ENCODE results near the gene PLG.
"Not testable (repeated sequence)": the region's sequence is repeated elsewhere in the genome, so short reads cannot be mapped to it uniquely, and the experiment has no call there.

PLG gene

DNA sequence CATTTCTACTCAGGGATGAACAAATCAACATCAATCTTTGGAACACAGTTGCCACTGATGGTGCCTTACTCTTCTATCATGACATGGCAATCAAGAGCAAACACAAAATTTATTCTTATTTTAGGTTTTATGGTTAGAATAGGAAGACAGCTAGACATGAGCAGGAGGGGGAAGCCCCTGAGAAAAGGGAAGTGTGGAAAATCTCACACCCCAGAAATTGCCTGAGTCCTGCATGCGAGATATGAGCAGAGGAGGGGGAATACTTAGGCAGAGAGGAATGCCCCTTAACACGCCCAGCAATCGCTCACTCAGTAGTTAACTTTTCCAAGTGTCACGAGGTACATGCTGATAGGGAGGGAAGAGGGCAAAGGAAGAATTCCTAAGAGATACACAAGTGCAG lies 79.3 kb downstream of the PLG start:
- H3K36me3 ChIP-seq (ENCODE audit: control insufficient read depth, insufficient read depth, low read length): no peaks in the 10 kb centered on the region
- H3K4me3 ChIP-seq (replicated peaks; ENCODE audit: low read depth, low read length): no peak overlapping the region
- DNase-seq (ENCODE audit: extremely low read depth, insufficient read length): no peak
- TF ChIP-seq, protein P1, sequence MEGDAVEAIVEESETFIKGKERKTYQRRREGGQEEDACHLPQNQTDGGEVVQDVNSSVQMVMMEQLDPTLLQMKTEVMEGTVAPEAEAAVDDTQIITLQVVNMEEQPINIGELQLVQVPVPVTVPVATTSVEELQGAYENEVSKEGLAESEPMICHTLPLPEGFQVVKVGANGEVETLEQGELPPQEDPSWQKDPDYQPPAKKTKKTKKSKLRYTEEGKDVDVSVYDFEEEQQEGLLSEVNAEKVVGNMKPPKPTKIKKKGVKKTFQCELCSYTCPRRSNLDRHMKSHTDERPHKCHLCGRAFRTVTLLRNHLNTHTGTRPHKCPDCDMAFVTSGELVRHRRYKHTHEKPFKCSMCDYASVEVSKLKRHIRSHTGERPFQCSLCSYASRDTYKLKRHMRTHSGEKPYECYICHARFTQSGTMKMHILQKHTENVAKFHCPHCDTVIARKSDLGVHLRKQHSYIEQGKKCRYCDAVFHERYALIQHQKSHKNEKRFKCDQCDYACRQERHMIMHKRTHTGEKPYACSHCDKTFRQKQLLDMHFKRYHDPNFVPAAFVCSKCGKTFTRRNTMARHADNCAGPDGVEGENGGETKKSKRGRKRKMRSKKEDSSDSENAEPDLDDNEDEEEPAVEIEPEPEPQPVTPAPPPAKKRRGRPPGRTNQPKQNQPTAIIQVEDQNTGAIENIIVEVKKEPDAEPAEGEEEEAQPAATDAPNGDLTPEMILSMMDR (IDR thresholded peaks at IDR 0.05; ENCODE audit: insufficient read depth, low read length, poor library complexity, severe bottlenecking): no peak
- no peaks in the 10 kb centered on the region for H3K27me3 ChIP-seq (replicated peaks; ENCODE audit: control insufficient read depth, insufficient read depth, low read length)

DNA sequence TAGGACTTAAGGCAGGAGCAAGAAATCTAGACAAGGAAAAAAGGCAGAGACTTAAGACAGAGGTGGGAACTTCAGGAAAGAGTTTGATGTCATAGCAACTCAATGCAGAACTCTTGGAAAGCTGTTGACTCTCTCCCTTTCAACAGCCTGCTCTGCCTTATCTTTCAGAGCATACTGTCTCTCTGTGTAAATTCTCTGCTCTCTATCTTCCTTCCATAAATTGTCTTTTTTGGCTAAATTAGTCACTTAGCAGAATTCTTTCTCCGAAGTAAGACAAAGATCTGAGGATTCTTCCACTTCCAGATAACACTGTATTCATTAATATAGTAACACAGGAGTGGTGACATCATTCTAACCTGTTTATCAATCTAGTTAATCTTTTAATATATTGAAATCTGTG lies 80.2 kb downstream of the PLG start:
- Histone ChIP-seq H3K4me3 (replicated peaks; ENCODE audit: low read depth, low read length) (no peak overlapping the region), H3K36me3 (ENCODE audit: control insufficient read depth, insufficient read depth, low read length) (no peaks in the 10 kb centered on the region), H3K27me3 (replicated peaks; ENCODE audit: control insufficient read depth, insufficient read depth, low read length) (no peaks in the 10 kb centered on the region)
- TF ChIP-seq, protein P1 (IDR thresholded peaks at IDR 0.05; ENCODE audit: insufficient read depth, low read length, poor library complexity, severe bottlenecking): no peak
- no peak for DNase-seq (ENCODE audit: extremely low read depth, insufficient read length)

DNA sequence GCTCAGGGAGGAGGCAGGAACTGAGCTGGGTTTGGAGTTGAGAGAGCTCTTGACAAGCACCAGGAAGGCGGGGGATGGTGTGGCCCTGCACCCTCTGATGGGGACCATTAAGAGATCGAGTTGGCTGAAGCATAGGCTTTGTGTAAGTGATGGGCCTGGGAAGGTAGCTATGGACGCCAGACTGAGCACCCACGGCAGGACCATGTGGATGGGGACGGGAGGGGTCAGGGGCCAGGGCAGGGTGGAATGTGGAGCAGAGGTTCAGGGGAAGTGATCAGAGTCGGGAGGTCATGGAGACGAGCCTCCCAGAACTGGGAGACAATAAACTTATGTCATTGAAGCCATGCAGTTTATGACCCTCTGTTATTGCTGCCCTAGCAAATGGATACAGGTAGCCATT lies 81.7 kb downstream of the PLG start:
- H3K36me3 ChIP-seq (ENCODE audit: control insufficient read depth, insufficient read depth, low read length): no peaks in the 10 kb centered on the region
- DNase-seq (ENCODE audit: extremely low read depth, insufficient read length): no peak
- H3K4me3 ChIP-seq (replicated peaks; ENCODE audit: low read depth, low read length): no peak overlapping the region
- TF ChIP-seq, protein P1 (IDR thresholded peaks at IDR 0.05; ENCODE audit: insufficient read depth, low read length, poor library complexity, severe bottlenecking): no peak
- H3K27me3 ChIP-seq (replicated peaks; ENCODE audit: control insufficient read depth, insufficient read depth, low read length): no peaks in the 10 kb centered on the region

DNA sequence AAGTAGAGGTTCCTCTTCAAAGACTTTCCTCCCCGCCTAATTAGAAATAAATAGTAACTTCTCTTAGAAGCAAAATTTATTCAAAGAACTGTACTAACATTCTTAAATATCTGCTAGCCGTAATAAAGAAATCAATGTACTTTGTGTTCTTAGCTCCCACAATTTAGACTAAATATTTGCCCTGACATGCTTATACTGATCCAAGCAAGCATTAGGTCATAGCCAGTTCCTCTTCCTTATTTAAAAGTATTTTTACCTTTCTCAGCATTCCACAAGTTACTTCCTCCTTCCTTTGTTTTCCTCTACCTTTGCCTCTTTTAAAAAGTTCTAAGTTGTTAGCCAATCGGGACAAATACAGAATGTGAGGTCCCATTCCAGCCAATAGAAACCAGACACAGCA lies 86.1 kb downstream of the PLG start:
- not testable (repeated sequence) for H3K4me3 ChIP-seq (replicated peaks; ENCODE audit: low read depth, low read length); H3K36me3 ChIP-seq (ENCODE audit: control insufficient read depth, insufficient read depth, low read length); H3K27me3 ChIP-seq (replicated peaks; ENCODE audit: control insufficient read depth, insufficient read depth, low read length); DNase-seq (ENCODE audit: extremely low read depth, insufficient read length)

DNA sequence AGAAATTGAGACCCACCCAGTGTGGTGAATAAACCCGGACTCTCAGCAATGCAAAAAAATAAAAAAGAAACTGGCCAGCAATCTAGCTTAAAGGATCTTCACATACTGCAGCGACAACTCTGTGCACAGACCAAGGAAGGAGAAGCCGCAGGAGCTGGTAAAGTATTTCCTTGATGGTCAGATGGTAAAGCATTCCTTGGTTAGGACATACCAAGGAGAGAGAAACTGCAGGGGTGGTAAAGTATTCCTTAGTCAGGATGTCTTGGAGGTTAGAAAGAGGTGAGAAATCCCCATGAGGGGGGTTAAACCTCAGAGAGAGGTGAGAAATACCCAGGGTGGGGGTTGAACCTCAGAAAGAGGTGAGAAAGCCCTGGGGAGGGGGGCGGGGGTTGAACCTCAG lies 86.8 kb downstream of the PLG start:
- H3K27me3 ChIP-seq (replicated peaks; ENCODE audit: control insufficient read depth, insufficient read depth, low read length): no peaks in the 10 kb centered on the region
- DNase-seq (ENCODE audit: extremely low read depth, insufficient read length): no peak
- TF ChIP-seq, protein P1 (IDR thresholded peaks at IDR 0.05; ENCODE audit: insufficient read depth, low read length, poor library complexity, severe bottlenecking): no peak
- H3K36me3 ChIP-seq (ENCODE audit: control insufficient read depth, insufficient read depth, low read length): no peaks in the 10 kb centered on the region
- no peak overlapping the region for H3K4me3 ChIP-seq (replicated peaks; ENCODE audit: low read depth, low read length)

DNA sequence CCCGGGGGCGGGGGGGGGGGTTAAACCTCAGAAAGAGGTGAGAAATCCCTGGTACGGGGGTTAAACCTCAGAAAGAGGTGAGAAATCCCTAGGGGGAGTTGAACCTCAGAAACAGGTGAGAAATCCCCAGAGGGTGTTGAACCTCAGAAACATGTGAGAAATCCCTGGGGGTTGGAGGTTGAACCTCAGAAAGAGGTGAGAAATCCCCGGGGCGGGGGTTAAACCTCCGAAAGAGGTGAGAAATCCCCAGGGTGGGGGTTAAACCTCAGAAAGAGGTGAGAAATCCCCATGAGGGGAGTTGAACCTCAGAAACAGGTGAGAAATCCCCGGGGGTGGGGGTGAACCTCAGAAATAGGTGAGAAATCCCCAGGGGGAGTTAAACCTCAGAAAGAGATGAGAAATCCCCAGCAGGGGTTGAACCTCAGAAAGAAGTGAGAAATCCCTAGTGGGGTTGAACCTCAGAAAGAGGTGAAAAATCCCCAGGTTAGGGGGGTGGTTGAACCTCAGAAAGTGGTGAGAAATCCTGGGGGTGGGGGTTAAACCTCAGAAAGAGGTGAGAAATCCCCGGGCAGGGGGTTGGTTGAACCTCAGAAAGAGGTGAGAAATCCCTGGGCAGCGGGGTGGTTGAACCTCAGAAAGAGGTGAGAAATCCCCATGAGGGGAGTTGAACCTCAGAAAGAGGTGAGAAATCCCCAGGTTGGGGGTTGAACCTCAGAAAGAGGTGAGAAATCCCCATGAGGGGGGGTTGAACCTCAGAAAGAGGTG lies 87.4 kb downstream of the PLG start:
- DNase-seq (ENCODE audit: extremely low read depth, insufficient read length): peak; percentile 52
- TF ChIP-seq, protein P1 (IDR thresholded peaks at IDR 0.05; ENCODE audit: insufficient read depth, low read length, poor library complexity, severe bottlenecking): no peak
- H3K36me3 ChIP-seq (ENCODE audit: control insufficient read depth, insufficient read depth, low read length): no peaks in the 10 kb centered on the region

More for the DNA sequence above, 87.4 kb downstream of the PLG start:
- Histone ChIP-seq H3K27me3 (replicated peaks; ENCODE audit: control insufficient read depth, insufficient read depth, low read length) (no peaks in the 10 kb centered on the region), H3K4me3 (replicated peaks; ENCODE audit: low read depth, low read length) (no peak overlapping the region)

Data from GM06990 (cell line).